Measurements from ENCODE around the gene TLCD3B.

Gene TLCD3B

DNA sequence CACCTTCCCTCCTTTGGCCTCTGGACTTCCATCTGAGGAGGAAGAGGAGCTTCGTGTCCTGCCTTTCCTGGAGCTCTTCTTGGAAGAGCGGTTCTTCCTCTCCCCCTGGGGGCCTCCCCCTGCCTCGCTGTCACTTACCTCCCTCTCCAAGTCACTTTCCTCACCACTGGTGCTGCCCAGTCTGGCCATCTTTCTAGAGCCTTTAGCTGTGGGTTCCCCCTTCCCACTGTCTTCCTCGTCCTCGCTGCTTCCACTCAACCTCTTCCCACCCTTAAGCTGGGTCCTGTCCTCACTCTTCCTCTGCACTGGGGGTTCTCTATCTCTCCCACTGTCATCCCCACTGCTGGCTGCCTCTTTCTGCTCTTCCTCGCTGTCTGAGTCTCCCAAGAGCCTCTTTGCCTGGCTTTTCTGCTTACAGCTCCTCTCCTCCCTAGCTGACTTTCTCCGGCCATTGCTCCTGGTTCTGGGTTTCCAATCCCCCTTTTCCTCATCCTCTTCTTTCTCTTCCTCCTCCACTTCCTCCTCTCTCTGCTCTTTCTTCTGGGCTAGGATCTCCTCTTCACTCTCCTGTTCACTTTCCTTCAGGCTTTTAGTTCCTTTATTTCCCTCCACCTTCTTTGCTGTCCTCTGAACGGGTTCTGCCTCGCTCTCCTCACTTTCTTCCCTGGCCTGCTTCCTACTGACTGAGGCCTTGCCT, 37.0 kb downstream of the TLCD3B start:
- Histone ChIP-seq H3K27ac (ENCODE audit: low read depth, low read length) (peak overlapping the region; percentile 97), H3K27me3 (ENCODE audit: control insufficient read depth, low read length) (no peaks in the 10 kb centered on the region), H3K9me3 (ENCODE audit: control insufficient read depth, insufficient read depth, low read length) (no peaks in the 10 kb centered on the region), H3K9me2 (replicated peaks; ENCODE audit: control insufficient read depth, low read length) (no peaks in the 10 kb centered on the region), H3K4me3 (ENCODE audit: low read length) (peak overlapping the region; percentile 89), H3K79me2 (ENCODE audit: control insufficient read depth, low read length) (peaks cover 38% of the 10 kb centered on the region), H3K36me3 (ENCODE audit: control insufficient read depth, low read length) (peaks cover 87% of the 10 kb centered on the region), H3F3A (ENCODE audit: control insufficient read depth, insufficient read depth) (peaks cover 14% of the 10 kb centered on the region), H3K4me2 (ENCODE audit: low read length) (peak overlapping the region; percentile 100), H3K4me1 (ENCODE audit: control insufficient read depth, low read length) (peaks cover 36% of the 10 kb centered on the region), H4K20me1 (ENCODE audit: control insufficient read depth, insufficient read depth, low read depth, low read length) (no peaks in the 10 kb centered on the region)
- no peak for TF ChIP-seq EZH2phosphoT487 (IDR thresholded peaks at IDR 0.05; ENCODE audit: borderline replicate concordance, low read length)
- no peak for TF ChIP-seq CTCF (IDR thresholded peaks at IDR 0.05; ENCODE audit: low read depth, low read length, poor library complexity, severe bottlenecking)

- H3K4me3 ChIP-seq (ENCODE audit: low read length), result 0 out of 2 replicates have a peak overlapping the region, but pooled peaks have one; percentile 89
- peaks cover 36% of the 10 kb centered on the region for H3K79me2 ChIP-seq (ENCODE audit: control insufficient read depth, low read length)
- H3K27ac ChIP-seq (ENCODE audit: low read depth, low read length), result no peak overlapping the region
- H3F3A ChIP-seq (ENCODE audit: control insufficient read depth, insufficient read depth), result peaks cover 14% of the 10 kb centered on the region
- TF ChIP-seq EZH2phosphoT487 (IDR thresholded peaks at IDR 0.05; ENCODE audit: borderline replicate concordance, low read length) (no peak), CTCF (IDR thresholded peaks at IDR 0.05; ENCODE audit: low read depth, low read length, poor library complexity, severe bottlenecking) (no peak)
- no peaks in the 10 kb centered on the region for H4K20me1 ChIP-seq (ENCODE audit: control insufficient read depth, insufficient read depth, low read depth, low read length)
- peaks cover 36% of the 10 kb centered on the region for H3K4me1 ChIP-seq (ENCODE audit: control insufficient read depth, low read length)
- H3K27me3 ChIP-seq (ENCODE audit: control insufficient read depth, low read length), result no peaks in the 10 kb centered on the region
- H3K9me2 ChIP-seq (replicated peaks; ENCODE audit: control insufficient read depth, low read length), result no peaks in the 10 kb centered on the region
- H3K4me2 ChIP-seq (ENCODE audit: low read length), result peak overlapping the region; percentile 100
- peaks cover 89% of the 10 kb centered on the region for H3K36me3 ChIP-seq (ENCODE audit: control insufficient read depth, low read length)
- no peaks in the 10 kb centered on the region for H3K9me3 ChIP-seq (ENCODE audit: control insufficient read depth, insufficient read depth, low read length)
Measured at GRCh38 chr16:29993191-29993902, 37.7 kb downstream of the TLCD3B start.

DNA sequence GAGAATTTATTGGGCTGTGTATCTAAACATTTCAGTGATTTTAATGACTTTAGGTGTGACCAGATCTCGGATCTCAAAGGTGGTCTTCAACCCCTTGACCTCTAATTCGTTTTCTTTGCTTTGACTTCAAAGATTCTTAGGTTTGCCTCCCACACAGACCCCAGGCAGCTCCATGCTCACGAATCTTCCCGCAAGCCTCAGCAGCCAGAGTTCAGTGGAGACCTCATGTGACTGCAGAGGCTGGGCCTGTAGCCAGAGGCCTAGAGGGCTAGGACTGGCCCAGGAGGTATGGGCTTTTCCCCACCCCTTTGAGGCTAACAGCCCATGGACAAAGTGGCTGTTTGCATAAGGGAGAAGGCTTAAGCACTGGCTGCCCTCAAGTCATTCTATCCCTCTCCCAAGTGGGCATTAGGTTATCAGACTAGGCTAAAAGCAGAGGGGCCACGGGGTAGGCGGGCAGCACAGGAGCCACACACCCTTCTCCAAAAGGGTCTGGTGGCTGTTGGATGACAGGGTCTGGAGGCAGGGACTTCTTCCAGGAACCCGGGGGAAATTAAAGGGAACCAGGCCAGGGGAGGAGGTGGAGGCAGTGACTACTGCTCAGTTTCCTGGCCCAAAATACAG, 38.6 kb downstream of the TLCD3B start:
- Histone ChIP-seq H4K20me1 (ENCODE audit: control insufficient read depth, insufficient read depth, low read depth, low read length) (no peaks in the 10 kb centered on the region), H3K4me2 (ENCODE audit: low read length) (no peak overlapping the region), H3K9me2 (replicated peaks; ENCODE audit: control insufficient read depth, low read length) (no peaks in the 10 kb centered on the region), H3K4me3 (ENCODE audit: low read length) (no peak overlapping the region), H3K9me3 (ENCODE audit: control insufficient read depth, insufficient read depth, low read length) (no peaks in the 10 kb centered on the region), H3K27ac (ENCODE audit: low read depth, low read length) (no peak overlapping the region), H3F3A (ENCODE audit: control insufficient read depth, insufficient read depth) (peaks cover 14% of the 10 kb centered on the region), H3K27me3 (ENCODE audit: control insufficient read depth, low read length) (no peaks in the 10 kb centered on the region), H3K36me3 (ENCODE audit: control insufficient read depth, low read length) (peaks cover 88% of the 10 kb centered on the region), H3K79me2 (ENCODE audit: control insufficient read depth, low read length) (peaks cover 30% of the 10 kb centered on the region), H3K4me1 (ENCODE audit: control insufficient read depth, low read length) (peaks cover 33% of the 10 kb centered on the region)
- TF ChIP-seq CTCF (IDR thresholded peaks at IDR 0.05; ENCODE audit: low read depth, low read length, poor library complexity, severe bottlenecking) (no peak), EZH2phosphoT487 (IDR thresholded peaks at IDR 0.05; ENCODE audit: borderline replicate concordance, low read length) (no peak)
